HCT116 (cell line): ENCODE data around the gene KLF11. TPM values are rescaled to one million over a fixed set of nuclear protein-coding genes. Genes with fewer than 3 reads are reported as not detected.

ENCODE experiments used
- ATAC-seq: fragments of 200-7000 bp; cut with Tn5 transposase; 2 replicates; pipeline ENCODE4 v1.9.1; 2020; ENCODE audit warnings: mild to moderate bottlenecking, moderate library complexity
- BruUV-seq: library from RNA; stranded (reverse); fragments of 400-500 nt; replicated peaks from 2 replicates; lab custom pipeline; 2021; lab: Mats Ljungman, UMichigan
- CTCF ChIA-PET: fragments of 300-600 bp; sonication (Branson Sonifier 250); formaldehyde crosslinking; loops from one replicate; lab custom pipeline; 2021; ENCODE audit warnings: antibody characterized with exemption; lab: Charles Lee
- POLR2A ChIA-PET: fragments of 300-600, 350-600 bp; sonication (Branson Sonifier 250); formaldehyde crosslinking; loops from one replicate; lab custom pipeline; 2021; ENCODE audit warnings: antibody characterized with exemption; lab: Charles Lee
- RAD21 ChIA-PET, 2 experiments: fragments of 300-600 bp; sonication (Branson Sonifier 250); formaldehyde crosslinking; loops; one replicate each; lab custom pipeline; 2023; ENCODE audit warnings: low total read pairs in 2 of 2; ENCODE audit not compliant: uncharacterized antibody in 2 of 2, unreplicated experiment in 2 of 2, low non-redundant PET in 1 of 2; lab: Charles Lee
- DNase-seq: peaks from one replicate; pipeline ENCODE4 v3.0.0-alpha.2; 2010; ENCODE audit warnings: low read depth, low spot score
- H2AFZ ChIP-seq: fragments of 200-600 bp; shearing (Covaris generic), sonication (generic); 2 replicates; pipeline ENCODE4 v1.6.1; 2017; ENCODE audit warnings: low read depth, mixed run types, mixed read lengths, antibody characterized with exemption, low read length; ENCODE audit not compliant: poor library complexity, severe bottlenecking
- H3K27ac ChIP-seq: 2 replicates; pipeline ENCODE4 v1.5.1; 2012; ENCODE audit warnings: low read depth, low read length
- H3K27me3 ChIP-seq: fragments of 200-600 bp; sonication (generic); 2 replicates; pipeline ENCODE4 v1.6.1; 2016; ENCODE audit warnings: mixed run types, low read length, mixed read lengths; ENCODE audit not compliant: insufficient read depth
- H3K36me3 ChIP-seq, 2 experiments: fragments of 200-500 bp in 1 of 2; fragments of 200-600 bp in 1 of 2; sonication (Bioruptor generic) in 1 of 2; sonication (generic) in 1 of 2; 2 replicates each; pipeline versions ENCODE4 v1.5.1 to v1.6.1; 2014 to 2016; ENCODE audit warnings: low read length in 2 of 2, inconsistent platforms in 1 of 2, mixed read lengths in 1 of 2, mixed run types in 1 of 2; ENCODE audit not compliant: insufficient read depth in 2 of 2, control insufficient read depth in 1 of 2
- H3K4me1 ChIP-seq, 2 experiments: fragments of 200-600 bp in 1 of 2; sonication (generic) in 1 of 2; 2 replicates each; pipeline versions ENCODE4 v1.5.1 to v1.6.1; 2012 to 2017; ENCODE audit warnings: low read length in 2 of 2, inconsistent platforms in 1 of 2, mild to moderate bottlenecking in 1 of 2, mixed read lengths in 1 of 2, mixed run types in 1 of 2, moderate library complexity in 1 of 2; ENCODE audit not compliant: insufficient read depth in 2 of 2, control insufficient read depth in 1 of 2
- H3K4me2 ChIP-seq: fragments of 200-600 bp; sonication (generic); 2 replicates; pipeline ENCODE4 v1.6.1; 2017; ENCODE audit warnings: mixed run types, low read length, mixed read lengths
- H3K4me3 ChIP-seq, 2 experiments: fragments of 200-600 bp in 1 of 2; sonication (generic) in 1 of 2; replicated peaks in 1 of 2; 2 replicates each; pipeline ENCODE4 v1.5.1; 2011 to 2016; ENCODE audit warnings: low read length in 2 of 2, control low read depth in 1 of 2, low read depth in 1 of 2, mild to moderate bottlenecking in 1 of 2, mixed read lengths in 1 of 2, mixed run types in 1 of 2
- H3K79me2 ChIP-seq: fragments of 200-600 bp; sonication (generic); 2 replicates; pipeline ENCODE4 v1.6.1; 2017; ENCODE audit warnings: mild to moderate bottlenecking, mixed run types, low read length, moderate library complexity, mixed read lengths; ENCODE audit not compliant: insufficient read depth
- H3K9ac ChIP-seq: fragments of 200-600 bp; sonication (generic); 2 replicates; pipeline ENCODE4 v1.6.1; 2016; ENCODE audit warnings: low read length, mixed read lengths
- H3K9me2 ChIP-seq: fragments of 200-600 bp; sonication (generic), shearing (Covaris generic); 2 replicates; pipeline ENCODE4 v1.6.1; 2017; ENCODE audit warnings: mixed run types, mild to moderate bottlenecking, moderate library complexity; ENCODE audit not compliant: insufficient read depth
- H3K9me3 ChIP-seq, 2 experiments: fragments of 200-500 bp in 1 of 2; fragments of 200-600 bp in 1 of 2; sonication (Bioruptor generic) in 1 of 2; sonication (generic) in 1 of 2; 2 replicates each; pipeline ENCODE4 v1.6.1; 2014 to 2017; ENCODE audit warnings: low read length in 2 of 2, mixed read lengths in 2 of 2, inconsistent platforms in 1 of 2, low read depth in 1 of 2, mild to moderate bottlenecking in 1 of 2, mixed run types in 1 of 2, moderate library complexity in 1 of 2; ENCODE audit not compliant: control insufficient read depth in 1 of 2, insufficient read depth in 1 of 2
- H4K20me1 ChIP-seq: fragments of 200-600 bp; sonication (generic), shearing (Covaris generic); 2 replicates; pipeline ENCODE4 v1.6.1; 2017; ENCODE audit warnings: mixed run types, mild to moderate bottlenecking, moderate library complexity; ENCODE audit not compliant: insufficient read depth
- CBX3 ChIP-seq: IDR thresholded peaks from 2 replicates; pipeline ENCODE4 v1.6.1; 2012; ENCODE audit warnings: low read depth
- CTCF ChIP-seq, 3 experiments: fragments of 200-600 bp in 1 of 3; sonication (generic) in 1 of 3; IDR thresholded peaks in 2 of 3; conservative IDR thresholded peaks in 1 of 3; 2 replicates each; pipeline ENCODE4 v1.5.1; 2012 to 2017; ENCODE audit warnings: low read depth in 2 of 3, low read length in 2 of 3, antibody characterized with exemption in 1 of 3, borderline replicate concordance in 1 of 3, control low read depth in 1 of 3, mild to moderate bottlenecking in 1 of 3, mixed read lengths in 1 of 3, mixed run types in 1 of 3, moderate library complexity in 1 of 3; ENCODE audit not compliant: insufficient read depth in 1 of 3
- EGR1 ChIP-seq: IDR thresholded peaks from 2 replicates; pipeline ENCODE4 v1.6.1; 2012; ENCODE audit warnings: low read depth
- EZH2 ChIP-seq: fragments of 200-600 bp; sonication (generic); IDR thresholded peaks from 2 replicates; pipeline ENCODE4 v1.6.1; 2017; ENCODE audit warnings: antibody characterized with exemption, mixed run types
- EZH2phosphoT487 ChIP-seq: fragments of 200-600 bp; IDR thresholded peaks from 2 replicates; pipeline ENCODE4 v1.6.1; 2018; ENCODE audit warnings: antibody characterized with exemption, borderline replicate concordance
- FOSL1 ChIP-seq: IDR thresholded peaks from 2 replicates; pipeline ENCODE4 v1.6.1; 2012; ENCODE audit warnings: low read depth
- JUND ChIP-seq: IDR thresholded peaks from 2 replicates; pipeline ENCODE4 v1.6.1; 2012
- POLR2A ChIP-seq: IDR thresholded peaks from 2 replicates; pipeline ENCODE4 v1.7.0; 2011; ENCODE audit warnings: borderline replicate concordance; ENCODE audit not compliant: insufficient read depth, insufficient read length; ENCODE audit errors: extremely low read depth
- RAD21 ChIP-seq: IDR thresholded peaks from 2 replicates; pipeline ENCODE4 v1.6.1; 2012; ENCODE audit warnings: low read depth, mild to moderate bottlenecking
- SP1 ChIP-seq: IDR thresholded peaks from 2 replicates; pipeline ENCODE4 v1.6.1; 2012; ENCODE audit warnings: low read depth
- TCF7L2 ChIP-seq: IDR thresholded peaks from 2 replicates; pipeline ENCODE4 v1.7.0; 2011; ENCODE audit warnings: borderline replicate concordance, inconsistent platforms; ENCODE audit not compliant: insufficient read depth, insufficient read length; ENCODE audit errors: extremely low read depth
- ZBTB33 ChIP-seq: IDR thresholded peaks from 2 replicates; pipeline ENCODE4 v1.6.1; 2011; ENCODE audit warnings: mild to moderate bottlenecking, low read length, moderate library complexity; ENCODE audit not compliant: insufficient replicate concordance; ENCODE audit errors: extremely low read depth
- ZFX ChIP-seq: fragments of 450-650 bp; IDR thresholded peaks from 2 replicates; pipeline ENCODE4 v1.6.1; 2017
- ZNF274 ChIP-seq: fragments of 200-500 bp; sonication (Bioruptor generic); IDR thresholded peaks from 2 replicates; pipeline ENCODE4 v1.6.1; 2014; ENCODE audit warnings: mild to moderate bottlenecking, low read depth, low read length, inconsistent platforms
- intact Hi-C: fragments of 100-400 bp; cut with micrococcal nuclease; formaldehyde crosslinking; loops from 2 replicates; pipeline ENCODE4 v1.10.0; 2022
- total RNA-seq: library from RNA; stranded (reverse); gene quantifications from one replicate; pipeline ENCODE4 v1.2.1, GENCODE V29; 2021; ENCODE audit not compliant: unreplicated experiment

KLF11 gene
- total RNA-seq, 1 experiment from 2014 or later, result 9.0 TPM

DNA sequence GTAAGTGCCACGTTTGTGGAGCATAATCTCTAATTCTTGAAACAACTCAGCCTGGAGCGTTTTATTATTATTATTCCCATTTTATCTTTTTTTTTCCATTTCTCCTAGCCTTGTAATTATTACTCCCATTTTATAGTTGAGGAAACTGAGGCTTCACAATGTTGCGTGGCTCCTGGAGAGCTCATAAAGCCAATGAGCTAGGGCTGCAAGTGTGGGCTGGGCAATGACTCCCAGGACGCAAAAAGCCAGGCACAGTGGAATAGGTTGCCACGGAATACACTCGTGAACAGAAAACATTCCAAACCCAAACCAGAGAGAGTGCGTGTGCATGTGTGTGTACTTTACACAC is 13.5 kb upstream of the KLF11 start:
- POLR2A ChIA-PET, result no interaction called here
- intact Hi-C loops, result no loop called here
- H3K9ac ChIP-seq, result no peak overlapping the region

More for the DNA sequence above, 13.5 kb upstream of the KLF11 start:
- H3K79me2 ChIP-seq, result no peaks in the 10 kb centered on the region
- RAD21 ChIA-PET, result no interaction called here
- no peaks in the 10 kb centered on the region for H4K20me1 ChIP-seq
- no peaks in the 10 kb centered on the region for H3K9me2 ChIP-seq
- TF ChIP-seq ZFX (no peak), TCF7L2 (no peak), EZH2 (no peak), ZNF274 (no peak), RAD21 (no peak), SP1 (no peak), EZH2phosphoT487 (no peak), JUND (no peak), ZBTB33 (no peak), EGR1 (no peak), CTCF (IDR thresholded peaks at IDR 0.05 in 2 of 3, conservative IDR thresholded peaks at IDR 0.05 in 1 of 3; ENCODE audit: borderline replicate concordance in 1 of 3, insufficient read depth in 1 of 3, low read depth in 2 of 3, low read length in 2 of 3) (no peak), FOSL1 (no peak), POLR2A (no peak), CBX3 (no peak)
- no peak for ATAC-seq
- no peak overlapping the region for H3K4me3 ChIP-seq
- no TSS peak for BruUV-seq
- no peak overlapping the region for H3K27ac ChIP-seq
- H3K27me3 ChIP-seq, result no peaks in the 10 kb centered on the region
- H3K4me1 ChIP-seq, result no peaks in the 10 kb centered on the region
- H3K36me3 ChIP-seq, result no peaks in the 10 kb centered on the region
- H3K4me2 ChIP-seq, result no peak overlapping the region
- H3K9me3 ChIP-seq, result no peaks in the 10 kb centered on the region
- H2AFZ ChIP-seq, result no peak overlapping the region
- CTCF ChIA-PET, result no interaction called here
- DNase-seq, result no peak
